Measurements from ENCODE around the gene CCND1. TPM values are rescaled to one million over a fixed set of nuclear protein-coding genes. Genes with fewer than 3 reads are reported as not detected.

The CCND1 gene
- total and polyA plus RNA-seq, 10 of the 15 experiments (the other 5 are each of a cell fraction or from before 2014, with no cell fraction given): 0.09 to 6.6 (median 0.59) TPM; not detected in 2

- no peak for TF ChIP-seq HSF1 (IDR thresholded peaks at IDR 0.05; ENCODE audit: low read depth, low read length)
- TF ChIP-seq ZNF217 (IDR thresholded peaks at IDR 0.05): no peak
- TF ChIP-seq FOXK2 (IDR thresholded peaks at IDR 0.05): no peak
- TF ChIP-seq CBX5 (IDR thresholded peaks at IDR 0.05; ENCODE audit: low read depth): no peak
These were observed 26.0 kb downstream of the CCND1 start (continued) for GRCh38 chr11:69666752-69667536.

GRCh38 chr11:69667619-69668604 lies 27.0 kb downstream of the CCND1 start:
- DNase-seq (ENCODE audit: low read depth, low spot score): no peak
- TF ChIP-seq TAF1 (IDR thresholded peaks at IDR 0.05; ENCODE audit: borderline replicate concordance, low read depth, low read length) (no peak), RFX5 (IDR thresholded peaks at IDR 0.05; ENCODE audit: low read depth, low read length) (no peak), USF1 (IDR thresholded peaks at IDR 0.05; ENCODE audit: borderline replicate concordance, extremely low read length, insufficient read depth, low read depth, low read length) (no peak), STAT3 (IDR thresholded peaks at IDR 0.05; ENCODE audit: low read depth, low read length) (no peak), POLR2A (IDR thresholded peaks at IDR 0.05; ENCODE audit: low read depth, low read length) (0 out of 2 replicates have a peak, but pooled peaks have one; percentile 26), YBX1 (IDR thresholded peaks at IDR 0.05) (no peak), SIN3A (IDR thresholded peaks at IDR 0.05; ENCODE audit: low read depth, low read length) (no peak), KDM1A (IDR thresholded peaks at IDR 0.05; ENCODE audit: borderline replicate concordance) (no peak), ZNF24 (IDR thresholded peaks at IDR 0.05) (no peak)
- H3K9ac ChIP-seq (ENCODE audit: control insufficient read depth, insufficient read depth, low read length): no peak overlapping the region
- SMC1A ChIA-PET (ENCODE audit: uncharacterized antibody, unreplicated experiment): interaction anchor here (1.6 kb wide), 1 partner anchor 567 kb away, joined by 4 read pairs; no protein-coding TSS in a partner anchor
- H3K4me1 ChIP-seq (ENCODE audit: control insufficient read depth, insufficient read depth, low read length): no peaks in the 10 kb centered on the region
- H4K20me1 ChIP-seq (ENCODE audit: control insufficient read depth, insufficient read depth): no peaks in the 10 kb centered on the region
- H3K36me3 ChIP-seq (ENCODE audit: control insufficient read depth in 2 of 2, insufficient read depth in 2 of 2, low read length in 1 of 2): peaks cover 4 to 17% of the 10 kb centered on the region in 2 experiments
- 95% methylated on average over 26 of the region's 26 CpGs for WGBS (ENCODE audit: insufficient coverage, insufficient replicate concordance, low lambda C conversion rate, missing lambda C conversion rate)
- no peak overlapping the region for H3K4me2 ChIP-seq (ENCODE audit: control insufficient read depth, insufficient read depth)
- H3K27me3 ChIP-seq (replicated peaks in 1 of 2; ENCODE audit: control insufficient read depth in 2 of 2, insufficient read depth in 2 of 2, low read length in 1 of 2): no peaks in the 10 kb centered on the region
- CTCF ChIA-PET: interaction anchor here (1.5 to 3.9 kb wide), 3 partner anchors 11 to 537 kb away, joined by 6 to 17 read pairs (median 15); partner anchors contain the start of gene MYEOV
- H3K9me3 ChIP-seq (replicated peaks; ENCODE audit: control insufficient read depth, insufficient read depth, low read length): no peaks in the 10 kb centered on the region
- RAD21 ChIA-PET (ENCODE audit: unreplicated experiment): interaction anchor here (1.1 kb wide), 1 partner anchor 566 kb away, joined by 3 read pairs; no protein-coding TSS in a partner anchor
- H3K4me3 ChIP-seq: no peak overlapping the region
- BruUV-seq (replicated peaks): no TSS peak
- H3K27ac ChIP-seq (ENCODE audit: control insufficient read depth, insufficient read depth): no peak overlapping the region
- ATAC-seq: no peak
- H2AFZ ChIP-seq (ENCODE audit: control insufficient read depth, low read depth, low read length): no peak overlapping the region
- in situ Hi-C loops (cut with MboI) (loop anchor here (10.0 kb wide), 1 partner anchor 563 kb away; no protein-coding TSS in a partner anchor), intact Hi-C loops (cut with micrococcal nuclease; ENCODE audit: unreplicated experiment) (no loop called here)
- POLR2A ChIA-PET: no interaction called here
- no peak for FAIRE-seq
- H3K79me2 ChIP-seq (ENCODE audit: control insufficient read depth, insufficient read depth, low read length): no peaks in the 10 kb centered on the region; the same call in 1 of the 2 replicates
